GM12878 (cell line): Measurements from ENCODE around the gene GRM3. TPM values are rescaled to one million over a fixed set of nuclear protein-coding genes. Genes with fewer than 3 reads are reported as not detected.

Experiments used
- ATAC-seq: fragments of 200-7000 bp; cut with Tn5 transposase; 3 replicates; pipeline ENCODE4 v1.9.1; 2020; ENCODE audit warnings: mild to moderate bottlenecking, moderate library complexity
- BruUV-seq: library from RNA; stranded (reverse); fragments of 400-500 nt; replicated peaks from 2 replicates; lab custom pipeline; 2021; lab: Mats Ljungman, UMichigan
- CTCF ChIA-PET: fragments of 300-600 bp; sonication (Branson Sonifier 250); formaldehyde crosslinking; extraction: SDS; loops from one replicate; lab custom pipeline; 2021; ENCODE audit warnings: inconsistent platforms; lab: Yijun Ruan, JAX
- POLR2A ChIA-PET: fragments of 350-600 bp; formaldehyde crosslinking; extraction: SDS; loops from one replicate; lab custom pipeline; 2021; ENCODE audit warnings: inconsistent platforms; lab: Charles Lee
- RAD21 ChIA-PET: fragments of 300-600 bp; sonication (Branson Sonifier 250); formaldehyde crosslinking; loops from one replicate; lab custom pipeline; 2023; ENCODE audit warnings: antibody characterized with exemption; ENCODE audit not compliant: unreplicated experiment; lab: Charles Lee
- SMC1A ChIA-PET: fragments of 300-600 bp; sonication (Branson Sonifier 250); formaldehyde crosslinking; loops from one replicate; lab custom pipeline; 2023; ENCODE audit not compliant: unreplicated experiment, uncharacterized antibody; lab: Charles Lee
- DNase-seq: peaks from one replicate; pipeline ENCODE4 v3.0.0-alpha.2; 2011; ENCODE audit warnings: low read depth, low spot score
- FAIRE-seq: peaks from 3 replicates; lab custom pipeline; 2011; peaks lifted over from hg19 to GRCh38; lab: Jason Lieb, UNC
- H2AFZ ChIP-seq: 2 replicates; pipeline ENCODE4 v1.6.0; 2011; ENCODE audit warnings: low read depth, low read length, control low read depth; ENCODE audit not compliant: control insufficient read depth
- H3K27ac ChIP-seq: 2 replicates; pipeline ENCODE4 v1.5.1; 2011; ENCODE audit warnings: control low read depth; ENCODE audit not compliant: control insufficient read depth, insufficient read depth
- H3K27me3 ChIP-seq, 2 experiments: replicated peaks in 1 of 2; 2 replicates each; pipeline versions ENCODE4 v1.6.0 to v1.6.1; 2011; ENCODE audit warnings: low read length in 1 of 2; ENCODE audit not compliant: control insufficient read depth in 2 of 2, insufficient read depth in 2 of 2
- H3K36me3 ChIP-seq, 2 experiments: 2 replicates each; pipeline ENCODE4 v1.5.1; 2011; ENCODE audit warnings: low read length in 1 of 2; ENCODE audit not compliant: control insufficient read depth in 2 of 2, insufficient read depth in 2 of 2
- H3K4me1 ChIP-seq: 2 replicates; pipeline ENCODE4 v1.6.1; 2011; ENCODE audit warnings: mild to moderate bottlenecking, low read length, moderate library complexity, mixed read lengths; ENCODE audit not compliant: control insufficient read depth, insufficient read depth
- H3K4me2 ChIP-seq: 2 replicates; pipeline ENCODE4 v1.6.0; 2011; ENCODE audit warnings: control low read depth; ENCODE audit not compliant: control insufficient read depth, insufficient read depth
- H3K4me3 ChIP-seq: fragments of 200-600 bp; sonication (generic); 2 replicates; pipeline ENCODE4 v1.5.1; 2016
- H3K79me2 ChIP-seq: 2 replicates; pipeline ENCODE4 v1.6.0; 2011; ENCODE audit warnings: low read length; ENCODE audit not compliant: control insufficient read depth, insufficient read depth
- H3K9ac ChIP-seq: 2 replicates; pipeline ENCODE4 v1.8.0; 2011; ENCODE audit warnings: low read length, control low read depth, mixed read lengths; ENCODE audit not compliant: control insufficient read depth, insufficient read depth
- H3K9me3 ChIP-seq: replicated peaks from 3 replicates; pipeline ENCODE4 v1.5.1; 2011; ENCODE audit warnings: mild to moderate bottlenecking, low read length; ENCODE audit not compliant: control insufficient read depth, insufficient read depth
- H4K20me1 ChIP-seq: 2 replicates; pipeline ENCODE4 v1.6.0; 2011; ENCODE audit not compliant: control insufficient read depth, insufficient read depth
- EED ChIP-seq: sonication (generic); IDR thresholded peaks from 2 replicates; pipeline ENCODE4 v1.6.1; 2016; ENCODE audit warnings: antibody characterized with exemption, low read depth
- EP300 ChIP-seq, 2 experiments: fragments of 150-350 bp in 1 of 2; IDR thresholded peaks; 2 replicates each; pipeline ENCODE4 v1.6.1; 2011 to 2012; ENCODE audit warnings: low read depth in 2 of 2, low read length in 2 of 2, borderline replicate concordance in 1 of 2, improper control_type of control experiment in 1 of 2, inconsistent platforms in 1 of 2; ENCODE audit not compliant: control insufficient read depth in 1 of 2
- ESRRA ChIP-seq: IDR thresholded peaks from 2 replicates; pipeline ENCODE4 v1.6.1; 2012; ENCODE audit warnings: mild to moderate bottlenecking, low read length, improper control_type of control experiment
- MTA2 ChIP-seq: fragments of 450-650 bp; IDR thresholded peaks from 2 replicates; pipeline ENCODE4 v1.6.1; 2016; ENCODE audit warnings: low read depth, mild to moderate bottlenecking, moderate library complexity
- MXI1 ChIP-seq: fragments of 150-350 bp; IDR thresholded peaks from 2 replicates; pipeline ENCODE4 v1.6.1; 2011; ENCODE audit warnings: low read depth, mild to moderate bottlenecking, inconsistent platforms, low read length, improper control_type of control experiment
- RAD21 ChIP-seq: IDR thresholded peaks from 2 replicates; pipeline ENCODE4 v1.6.1; 2011; ENCODE audit warnings: mild to moderate bottlenecking, low read depth, low read length, moderate library complexity; ENCODE audit not compliant: insufficient read depth
- RB1 ChIP-seq: fragments of 450-650 bp; formaldehyde crosslinking; IDR thresholded peaks from 2 replicates; pipeline ENCODE4 v1.6.1; 2017; ENCODE audit warnings: mild to moderate bottlenecking, borderline replicate concordance
- SMC3 ChIP-seq: IDR thresholded peaks from 2 replicates; pipeline ENCODE4 v1.6.1; 2011; ENCODE audit warnings: low read length, improper control_type of control experiment, borderline replicate concordance
- ZBED1 ChIP-seq: IDR thresholded peaks from 2 replicates; pipeline ENCODE4 v1.6.1; 2016; ENCODE audit warnings: borderline replicate concordance
- ZNF24 ChIP-seq: fragments of 450-650 bp; IDR thresholded peaks from 2 replicates; pipeline ENCODE4 v1.6.1; 2017; ENCODE audit warnings: antibody characterized with exemption, mild to moderate bottlenecking
- ZNF274 ChIP-seq: IDR thresholded peaks from one replicate; pipeline ENCODE4 v1.8.0; 2011; ENCODE audit not compliant: insufficient read length, insufficient read depth
- ZNF622 ChIP-seq: fragments of 450-650 bp; IDR thresholded peaks from 2 replicates; pipeline ENCODE4 v1.6.1; 2017; ENCODE audit warnings: mild to moderate bottlenecking, inconsistent platforms
- WGBS: methylation state at CpG from one replicate; pipeline ENCODE4 v1.1.6; 2016; ENCODE audit warnings: low lambda C conversion rate; ENCODE audit not compliant: insufficient replicate concordance, insufficient coverage; ENCODE audit errors: missing lambda C conversion rate; 5-methylcytosine and 5-hydroxymethylcytosine counted together
- in situ Hi-C: fragments of 300-500 bp; cut with MboI; formaldehyde crosslinking; loops from 9 replicates; pipeline ENCODE4 v1.14.3; 2018; ENCODE audit warnings: mixed read lengths
- intact Hi-C: fragments of 100-400 bp; cut with micrococcal nuclease; formaldehyde crosslinking; loops from one replicate; pipeline ENCODE4 v1.14.2; 2022; ENCODE audit not compliant: unreplicated experiment
- polyA plus RNA-seq, 11 experiments: library from polyadenylated mRNA; depleted of rRNA in 4 of 11; unstranded in 6 of 11; stranded (reverse) in 5 of 11; fragments of >200 nt; fragmentation: Nextera tagmentation in 4 of 11; fragmentation: Illumina TruSeq in 1 of 11; extraction: Ambion mirVana in 4 of 11; extraction: Trizol in 1 of 11; gene quantifications; 1 replicate in 1 of 11; 2 replicates in 10 of 11; pipeline versions ENCODE4 v1.2.1 to v1.2.3, GENCODE V29; 2011 to 2016; ENCODE audit warnings: inconsistent platforms in 2 of 11, missing spikeins in 2 of 11, low read depth in 1 of 11
- total RNA-seq, 4 experiments: library from RNA; depleted of rRNA in 3 of 4; stranded (reverse); fragments of >200 nt in 3 of 4; fragmentation: Illumina TruSeq in 1 of 4; extraction: Trizol in 1 of 4; gene quantifications; 2 replicates each; pipeline versions ENCODE4 v1.2.1 to v1.2.3, GENCODE V29; 2013 to 2021
- TF ChIP-seq, protein P1 (sequence below), 3 experiments: IDR thresholded peaks in 2 of 3; conservative IDR thresholded peaks in 1 of 3; 2 replicates each; pipeline ENCODE4 v1.5.1; 2011; ENCODE audit warnings: low read depth in 3 of 3, low read length in 3 of 3, mild to moderate bottlenecking in 3 of 3, control low read depth in 2 of 3, moderate library complexity in 2 of 3, inconsistent platforms in 1 of 3, mixed read lengths in 1 of 3; ENCODE audit not compliant: control insufficient read depth in 2 of 3, insufficient read depth in 1 of 3; ENCODE audit errors: extremely low read depth in 1 of 3
- TF ChIP-seq, protein P2 (sequence below): fragments of 450-650 bp; IDR thresholded peaks from 2 replicates; pipeline ENCODE4 v1.6.1; 2017; ENCODE audit warnings: low read depth, mild to moderate bottlenecking, moderate library complexity

Gene GRM3
- total and polyA plus RNA-seq, 10 of the 15 experiments (the other 5 are each of a cell fraction or from before 2014, with no cell fraction given): 0.03 to 0.49 (median 0.15) TPM; not detected in 1

DNA sequence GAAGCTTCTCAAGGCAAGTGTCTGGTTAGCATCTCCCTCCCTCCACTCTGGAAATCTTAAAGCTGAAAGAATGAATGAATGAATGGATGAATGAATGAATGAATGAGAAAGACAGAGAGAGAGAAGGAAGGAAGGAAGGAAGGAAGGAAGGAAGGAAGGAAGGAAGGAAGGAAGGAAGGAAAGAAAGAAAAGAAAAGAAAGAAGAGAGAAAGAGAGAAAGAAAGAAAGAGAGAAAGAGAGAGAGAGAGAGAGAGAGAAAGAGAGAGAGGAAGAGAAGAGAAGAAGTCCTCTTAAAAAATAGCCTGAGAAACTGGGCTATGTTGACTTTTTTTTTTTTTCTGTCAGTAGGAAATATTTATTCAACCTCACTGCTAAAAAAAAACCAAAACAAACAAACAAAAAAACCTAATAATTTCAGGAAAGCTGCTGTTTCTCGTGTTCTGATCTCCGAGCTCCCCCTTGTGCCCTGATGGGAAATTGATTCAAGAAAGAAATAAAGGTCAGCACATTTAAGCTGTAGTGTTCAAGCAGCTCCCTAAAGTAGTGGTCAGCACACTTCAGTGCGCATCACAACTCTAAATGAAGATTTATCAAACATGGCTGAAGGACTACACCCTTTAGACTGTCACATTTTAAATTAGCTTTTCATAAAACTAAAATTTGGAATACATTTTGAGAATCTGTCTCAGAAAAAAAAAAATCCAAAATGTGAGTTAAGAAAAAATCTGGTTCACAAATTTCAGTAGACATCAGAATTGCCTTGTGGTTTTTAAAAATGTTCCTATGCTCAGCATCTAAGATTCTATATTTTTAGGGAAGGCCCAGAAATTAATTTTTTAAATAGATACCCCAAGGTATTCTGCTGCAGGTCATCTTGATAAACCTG is 261.5 kb downstream of the GRM3 start:
- Histone ChIP-seq H2AFZ (no peak overlapping the region), H3K4me3 (no peak overlapping the region), H3K27ac (no peak overlapping the region), H3K36me3 (no peaks in the 10 kb centered on the region), H3K4me1 (no peaks in the 10 kb centered on the region), H3K9me3 (no peaks in the 10 kb centered on the region), H3K27me3 (no peaks in the 10 kb centered on the region), H3K4me2 (no peak overlapping the region)
- DNase-seq (no peak), FAIRE-seq (peak; percentile 94)
- ChIA-PET RAD21 (interaction anchor here (0.6 to 2.0 kb wide), 9 partner anchors 13 to 1863 kb away, joined by 3 to 12 read pairs (median 3); no protein-coding TSS in a partner anchor), POLR2A (interaction anchor here (0.7 kb wide), 1 partner anchor 1597 kb away, joined by 4 read pairs; no protein-coding TSS in a partner anchor), CTCF (interaction anchor here (0.6 to 1.8 kb wide), 19 partner anchors 9 to 1022 kb away, joined by 3 to 9 read pairs (median 3); no protein-coding TSS in a partner anchor)
- BruUV-seq: no TSS peak
- TF ChIP-seq MXI1 (no peak), MTA2 (no peak), EED (no peak), ZBED1 (no peak), EP300 (IDR thresholded peaks at IDR 0.05; ENCODE audit: borderline replicate concordance in 1 of 2, control insufficient read depth in 1 of 2, low read depth in 2 of 2, low read length in 2 of 2) (no peak), RB1 (no peak), SMC3 (peak; percentile 49; the same call in 1 of the 2 replicates), ZNF24 (peak; percentile 82), ZNF274 (no peak), ZNF622 (no peak), ESRRA (no peak), RAD21 (peak; percentile 95)
- TF ChIP-seq, protein P1, sequence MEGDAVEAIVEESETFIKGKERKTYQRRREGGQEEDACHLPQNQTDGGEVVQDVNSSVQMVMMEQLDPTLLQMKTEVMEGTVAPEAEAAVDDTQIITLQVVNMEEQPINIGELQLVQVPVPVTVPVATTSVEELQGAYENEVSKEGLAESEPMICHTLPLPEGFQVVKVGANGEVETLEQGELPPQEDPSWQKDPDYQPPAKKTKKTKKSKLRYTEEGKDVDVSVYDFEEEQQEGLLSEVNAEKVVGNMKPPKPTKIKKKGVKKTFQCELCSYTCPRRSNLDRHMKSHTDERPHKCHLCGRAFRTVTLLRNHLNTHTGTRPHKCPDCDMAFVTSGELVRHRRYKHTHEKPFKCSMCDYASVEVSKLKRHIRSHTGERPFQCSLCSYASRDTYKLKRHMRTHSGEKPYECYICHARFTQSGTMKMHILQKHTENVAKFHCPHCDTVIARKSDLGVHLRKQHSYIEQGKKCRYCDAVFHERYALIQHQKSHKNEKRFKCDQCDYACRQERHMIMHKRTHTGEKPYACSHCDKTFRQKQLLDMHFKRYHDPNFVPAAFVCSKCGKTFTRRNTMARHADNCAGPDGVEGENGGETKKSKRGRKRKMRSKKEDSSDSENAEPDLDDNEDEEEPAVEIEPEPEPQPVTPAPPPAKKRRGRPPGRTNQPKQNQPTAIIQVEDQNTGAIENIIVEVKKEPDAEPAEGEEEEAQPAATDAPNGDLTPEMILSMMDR (IDR thresholded peaks at IDR 0.05 in 2 of 3, conservative IDR thresholded peaks at IDR 0.05 in 1 of 3; ENCODE audit: control insufficient read depth in 2 of 3, extremely low read depth in 1 of 3, insufficient read depth in 1 of 3, low read depth in 3 of 3, low read length in 3 of 3): peak; percentile 55 to 67 (median 62)
- TF ChIP-seq, protein P2, sequence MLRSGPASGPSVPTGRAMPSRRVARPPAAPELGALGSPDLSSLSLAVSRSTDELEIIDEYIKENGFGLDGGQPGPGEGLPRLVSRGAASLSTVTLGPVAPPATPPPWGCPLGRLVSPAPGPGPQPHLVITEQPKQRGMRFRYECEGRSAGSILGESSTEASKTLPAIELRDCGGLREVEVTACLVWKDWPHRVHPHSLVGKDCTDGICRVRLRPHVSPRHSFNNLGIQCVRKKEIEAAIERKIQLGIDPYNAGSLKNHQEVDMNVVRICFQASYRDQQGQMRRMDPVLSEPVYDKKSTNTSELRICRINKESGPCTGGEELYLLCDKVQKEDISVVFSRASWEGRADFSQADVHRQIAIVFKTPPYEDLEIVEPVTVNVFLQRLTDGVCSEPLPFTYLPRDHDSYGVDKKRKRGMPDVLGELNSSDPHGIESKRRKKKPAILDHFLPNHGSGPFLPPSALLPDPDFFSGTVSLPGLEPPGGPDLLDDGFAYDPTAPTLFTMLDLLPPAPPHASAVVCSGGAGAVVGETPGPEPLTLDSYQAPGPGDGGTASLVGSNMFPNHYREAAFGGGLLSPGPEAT: no peak
- TF ChIP-seq, all 136 proteins: peak for 4
- no peak overlapping the region for H3K9ac ChIP-seq
- in situ Hi-C loops (loop anchor here (10.0 kb wide), 1 partner anchor 1020 kb away; no protein-coding TSS in a partner anchor), intact Hi-C loops (loop anchor here (1.0 to 5.0 kb wide), 3 partner anchors 307 to 1014 kb away; no protein-coding TSS in a partner anchor)
- SMC1A ChIA-PET: interaction anchor here (0.6 to 1.7 kb wide), 12 partner anchors 8 to 1039 kb away, joined by 3 to 6 read pairs (median 3); no protein-coding TSS in a partner anchor
- 23% methylated on average over 3 of the region's 3 CpGs for WGBS
- no peaks in the 10 kb centered on the region for H3K79me2 ChIP-seq
- ATAC-seq: peak; percentile 61; the same call in 2 of the 3 replicates
- no peaks in the 10 kb centered on the region for H4K20me1 ChIP-seq
